Body of pancreas (tissue), 4 donors: ENCODE results near the gene RPS21.
A peak's percentile ranks its signal among the peaks of the same experiment; 100 is the strongest.

ENCODE experiments used
- POLR2A ChIP-seq, 3 donors: fragments of 450-650 bp; IDR thresholded peaks; one replicate each; pipeline ENCODE4 v1.6.1; 2016; ENCODE audit warnings: antibody characterized with exemption in 3 of 3, mild to moderate bottlenecking in 2 of 3
- TF ChIP-seq, protein P1 (sequence below), 7 experiments: fragments of 450-650 bp in 4 of 7; fragments of 200-600 bp in 3 of 7; sonication (generic) in 3 of 7; IDR thresholded peaks; one replicate each; pipeline ENCODE4 v1.5.1; 2016 to 2019; ENCODE audit warnings: antibody characterized with exemption in 7 of 7

DNA sequence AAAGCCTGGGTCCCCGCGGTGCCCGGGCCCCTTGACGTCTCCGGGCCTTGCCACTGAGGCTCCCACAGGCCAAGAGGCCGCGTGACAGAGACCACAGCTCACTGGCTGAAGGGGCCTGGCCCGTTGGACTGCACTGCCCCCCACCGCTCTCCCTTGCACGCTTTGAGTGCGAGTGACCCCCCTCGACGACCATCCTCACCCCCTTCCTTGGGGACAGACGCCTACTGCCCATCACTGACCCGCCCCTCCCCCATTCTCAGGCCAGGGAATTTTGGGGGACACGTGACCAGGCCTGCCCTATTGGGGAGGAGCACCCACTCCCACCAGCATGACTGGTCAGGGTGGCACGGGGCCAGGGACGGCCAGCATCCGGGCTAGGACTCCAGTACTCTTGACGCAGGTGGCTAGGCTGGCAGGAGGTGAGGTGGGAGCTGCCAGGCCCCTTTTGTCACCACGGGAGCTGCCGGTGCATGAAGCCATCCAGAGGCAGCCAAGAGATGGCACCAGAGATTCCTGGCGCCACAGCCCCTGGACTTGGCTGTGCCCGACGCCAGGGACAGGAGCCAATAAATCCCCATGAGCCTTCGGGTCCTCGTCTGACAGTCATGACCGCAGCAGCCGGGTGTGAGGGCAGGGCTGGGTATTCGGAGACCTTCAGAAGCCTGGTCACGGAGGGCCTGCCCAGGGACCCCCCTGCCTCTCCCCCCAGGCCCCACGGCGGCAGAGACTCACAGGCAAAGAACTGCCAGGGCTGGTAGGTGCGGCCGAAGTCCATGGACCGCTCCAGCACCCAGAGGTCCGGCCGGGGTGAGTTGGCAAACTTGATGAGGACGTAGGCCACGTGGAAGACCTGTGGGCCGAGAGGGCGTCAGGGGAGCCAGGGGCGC lies 34.3 kb upstream of the RPS21 start:
- TF ChIP-seq, protein P1, sequence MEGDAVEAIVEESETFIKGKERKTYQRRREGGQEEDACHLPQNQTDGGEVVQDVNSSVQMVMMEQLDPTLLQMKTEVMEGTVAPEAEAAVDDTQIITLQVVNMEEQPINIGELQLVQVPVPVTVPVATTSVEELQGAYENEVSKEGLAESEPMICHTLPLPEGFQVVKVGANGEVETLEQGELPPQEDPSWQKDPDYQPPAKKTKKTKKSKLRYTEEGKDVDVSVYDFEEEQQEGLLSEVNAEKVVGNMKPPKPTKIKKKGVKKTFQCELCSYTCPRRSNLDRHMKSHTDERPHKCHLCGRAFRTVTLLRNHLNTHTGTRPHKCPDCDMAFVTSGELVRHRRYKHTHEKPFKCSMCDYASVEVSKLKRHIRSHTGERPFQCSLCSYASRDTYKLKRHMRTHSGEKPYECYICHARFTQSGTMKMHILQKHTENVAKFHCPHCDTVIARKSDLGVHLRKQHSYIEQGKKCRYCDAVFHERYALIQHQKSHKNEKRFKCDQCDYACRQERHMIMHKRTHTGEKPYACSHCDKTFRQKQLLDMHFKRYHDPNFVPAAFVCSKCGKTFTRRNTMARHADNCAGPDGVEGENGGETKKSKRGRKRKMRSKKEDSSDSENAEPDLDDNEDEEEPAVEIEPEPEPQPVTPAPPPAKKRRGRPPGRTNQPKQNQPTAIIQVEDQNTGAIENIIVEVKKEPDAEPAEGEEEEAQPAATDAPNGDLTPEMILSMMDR (IDR thresholded peaks at IDR 0.05), result peak in 2 of 7 experiments; percentile 15 to 20
- TF ChIP-seq POLR2A (IDR thresholded peaks at IDR 0.05), result no peak
